ENCODE data around the gene DDX23.
A peak's percentile ranks its signal among the peaks of the same experiment; 100 is the strongest.

DDX23 gene

GRCh38 chr12:48822139-48822538, 29.8 kb downstream of the DDX23 start:
- no peak for DNase-seq

- DNase-seq: no peak
These were observed 31.8 kb downstream of the DDX23 start for GRCh38 chr12:48819986-48820725.

DNA sequence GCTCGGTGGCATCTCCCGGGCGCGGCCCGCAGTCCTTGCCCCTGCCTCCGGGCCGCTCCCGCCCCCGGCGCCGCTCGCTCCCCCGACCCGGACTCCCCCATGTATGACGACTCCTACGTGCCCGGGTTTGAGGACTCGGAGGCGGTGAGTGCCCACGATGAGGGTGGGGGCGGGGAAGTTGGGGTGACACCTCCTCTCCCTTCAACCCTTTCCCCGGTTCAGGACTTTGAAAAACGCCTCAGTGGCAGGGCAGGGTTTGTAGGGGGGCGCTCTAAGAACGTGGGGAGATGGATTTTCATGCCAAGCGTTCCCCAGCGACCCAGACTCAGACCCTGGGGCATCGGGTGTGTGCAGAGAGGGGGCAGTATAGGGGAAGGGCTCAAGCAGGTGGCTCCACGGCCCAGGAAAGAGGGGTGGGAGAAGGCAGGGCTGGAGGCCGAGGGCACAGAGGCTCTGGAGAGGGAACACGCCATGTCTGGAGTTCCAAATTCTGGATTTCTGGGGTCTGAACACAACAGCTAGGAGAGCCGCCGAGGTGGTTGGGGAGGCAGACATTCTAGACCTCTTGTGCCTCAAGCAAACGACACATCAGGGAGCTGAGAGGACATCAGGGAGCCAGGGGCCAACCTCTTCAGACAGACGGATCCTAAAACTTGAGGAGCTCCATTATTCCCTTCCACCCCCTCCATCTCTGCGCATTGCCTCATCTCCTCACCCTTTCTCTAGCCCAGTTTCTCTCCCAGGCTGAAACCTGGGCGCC, 33.0 kb downstream of the DDX23 start:
- DNase-seq: no peak

- peak; percentile 17 to 27 for DNase-seq
These were observed 33.8 kb downstream of the DDX23 start, which contains the start of gene CACNB3 for GRCh38 chr12:48817873-48818830. CACNB3 (plus strand) TSS chr12:48818496; CDS start chr12:48818930, 434 bp downstream.

- DNase-seq: no peak
These were observed 35.7 kb downstream of the DDX23 start for GRCh38 chr12:48816143-48816854.

DNA sequence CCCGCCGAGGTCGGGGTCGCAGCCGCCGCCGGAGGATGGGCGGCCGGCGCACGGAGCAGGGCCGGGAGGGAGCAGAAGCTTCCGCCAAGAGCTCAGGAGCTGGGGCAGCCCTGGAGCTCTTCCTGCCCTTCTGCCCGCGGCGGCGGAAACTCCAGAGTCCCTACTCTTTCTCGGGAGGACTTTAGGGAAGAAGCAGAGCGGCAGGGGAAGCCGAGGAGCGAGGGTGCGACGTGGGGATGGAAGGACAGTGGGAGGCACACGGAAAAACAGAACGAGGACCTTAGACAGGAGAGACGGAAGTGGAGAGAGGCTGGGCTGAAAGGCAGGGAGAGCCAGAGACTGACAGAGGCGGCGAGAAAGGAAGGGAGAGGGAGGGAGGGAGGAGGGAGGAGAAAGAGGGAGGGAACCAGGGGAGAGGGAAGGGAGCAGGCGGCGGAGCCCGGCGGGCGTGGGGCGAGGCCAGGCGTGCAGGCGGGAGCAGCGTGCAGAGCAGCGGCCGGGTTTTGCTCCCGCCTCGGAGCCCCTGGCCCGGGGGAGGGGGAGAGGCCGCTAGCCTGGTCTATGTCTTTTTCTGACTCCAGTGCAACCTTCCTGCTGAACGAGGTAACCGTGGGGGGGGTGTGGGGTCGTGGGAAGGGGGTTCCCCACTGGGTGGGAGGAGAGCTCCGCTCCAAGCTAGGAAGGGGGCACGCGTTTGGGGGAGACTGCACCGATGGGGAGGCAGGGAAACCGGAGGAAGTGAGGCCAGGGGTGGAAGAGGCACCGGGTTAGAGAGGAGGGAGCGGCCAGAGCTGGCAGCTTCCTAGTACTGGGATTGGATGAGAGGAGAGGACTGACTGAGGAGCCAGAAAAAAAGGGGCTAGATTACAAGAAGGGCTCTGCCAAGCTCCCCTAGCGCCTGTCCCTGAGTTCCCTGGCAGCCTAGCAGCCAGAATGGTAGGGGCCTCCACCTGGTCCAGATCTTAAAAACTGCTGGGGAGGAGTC, 36.5 kb downstream of the DDX23 start:
- peak; percentile 75 to 78 for DNase-seq

DNA sequence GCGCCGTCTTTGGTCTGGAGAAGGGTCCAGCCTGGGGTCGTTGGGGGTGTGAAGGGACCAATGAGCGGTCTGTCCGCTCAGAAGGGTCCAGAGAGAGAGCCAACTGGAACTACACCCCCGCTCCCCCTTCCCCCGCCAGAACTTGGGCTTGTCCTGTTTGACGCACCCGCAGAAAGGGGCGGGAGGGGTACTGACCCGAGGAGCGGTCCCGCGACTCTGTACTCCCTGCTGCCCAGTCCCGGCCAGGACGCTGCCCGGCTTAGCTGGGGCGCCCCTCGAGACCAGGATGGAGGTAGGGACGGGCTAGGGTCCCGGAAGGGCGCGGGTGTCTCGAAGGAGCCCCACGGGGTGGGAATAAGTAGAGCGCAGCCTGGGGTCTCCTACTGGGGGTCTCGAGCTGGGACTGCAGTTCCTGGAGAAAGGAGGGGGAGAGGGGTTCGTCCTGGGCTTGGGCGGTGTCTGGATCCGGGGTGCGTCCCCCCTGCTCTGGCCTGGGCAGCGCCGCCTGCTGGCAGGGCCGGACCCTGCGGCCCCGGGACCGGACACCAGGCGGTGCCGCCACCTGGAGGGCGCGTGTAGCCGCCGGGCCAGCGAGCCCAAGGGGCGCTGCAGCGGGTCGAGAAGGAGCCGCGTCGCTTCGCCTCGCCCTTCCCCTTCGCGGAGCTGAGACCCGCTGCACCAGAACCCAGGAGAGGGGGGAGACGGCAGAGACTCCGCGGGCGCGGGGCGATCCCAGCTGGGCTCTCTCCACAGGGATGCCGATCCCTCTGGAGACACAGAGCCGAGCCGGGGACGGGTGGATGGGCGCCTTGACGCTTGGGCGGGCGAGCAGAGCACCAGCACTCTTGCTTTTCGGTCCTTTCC, 37.5 kb downstream of the DDX23 start:
- DNase-seq: peak; percentile 53 to 67

- DNase-seq: peak in 1 of 2 experiments; percentile 15
These were observed 38.3 kb downstream of the DDX23 start for GRCh38 chr12:48813465-48814261.

DNA sequence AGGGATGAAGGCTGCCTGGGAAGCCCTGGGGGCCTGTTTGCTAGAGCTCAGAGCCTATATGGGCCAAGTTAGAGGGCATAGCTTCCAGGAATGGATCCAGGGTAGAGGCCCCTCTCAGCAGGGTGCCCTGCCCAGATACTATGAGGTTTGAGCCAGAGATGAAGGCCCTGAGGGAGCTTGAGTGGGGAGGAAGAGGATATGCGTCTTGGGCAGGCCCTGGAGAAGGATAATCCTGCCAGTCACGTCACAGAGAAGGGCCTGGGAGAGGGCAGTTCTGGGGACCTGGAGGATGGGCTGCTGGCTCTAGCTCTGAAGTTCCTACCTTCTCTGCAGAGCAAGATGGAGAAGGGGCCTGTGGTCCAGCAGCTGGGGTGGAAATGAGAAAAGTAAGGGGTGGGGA, 39.6 kb downstream of the DDX23 start:
- DNase-seq: no peak

GRCh38 chr12:48811437-48812090, 40.4 kb downstream of the DDX23 start:
- DNase-seq: no peak

GRCh38 chr12:48810903-48811431, 41.0 kb downstream of the DDX23 start:
- no peak for DNase-seq

DNA sequence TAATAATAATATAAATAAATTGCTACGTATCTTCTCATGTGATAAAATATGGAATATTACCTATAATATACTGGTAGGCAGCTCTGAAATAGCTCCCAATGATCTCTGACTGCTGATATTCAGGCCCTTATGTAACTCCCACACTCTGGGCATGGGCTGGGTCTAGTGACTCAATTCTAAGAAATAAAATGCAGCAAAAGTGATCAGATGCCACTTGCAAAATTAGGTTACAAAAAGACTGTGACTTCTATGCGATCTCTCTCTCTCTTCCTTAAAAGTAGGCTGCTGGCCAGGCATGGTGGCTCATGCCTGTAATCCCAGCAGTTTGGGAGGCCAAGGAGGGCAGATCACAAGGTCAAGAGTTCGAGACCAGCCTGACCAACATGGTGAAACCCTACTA, 44.0 kb downstream of the DDX23 start:
- DNase-seq: no peak

- DNase-seq: no peak
These were observed 48.3 kb downstream of the DDX23 start for GRCh38 chr12:48803675-48804074.

DNA sequence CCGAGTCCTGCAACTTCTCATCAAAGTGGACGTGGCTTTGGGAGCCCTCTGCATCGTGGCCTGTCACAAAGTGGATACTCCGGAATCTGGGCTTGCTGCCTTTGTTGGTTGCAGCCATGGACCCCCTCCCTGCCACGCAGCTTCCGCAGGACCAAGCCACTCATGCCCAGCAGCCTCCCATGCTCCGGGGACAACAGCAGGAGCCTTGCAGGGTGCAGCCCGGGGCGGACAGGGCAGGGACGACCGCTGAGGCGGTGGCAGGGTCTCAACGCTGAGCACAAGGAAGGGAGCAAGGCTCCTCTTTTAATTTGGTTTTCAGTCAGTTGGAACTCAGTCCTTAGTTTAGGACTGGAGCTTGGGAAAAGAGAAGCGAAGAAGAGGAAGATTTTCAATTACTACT, 51.0 kb downstream of the DDX23 start:
- no peak for DNase-seq

DNA sequence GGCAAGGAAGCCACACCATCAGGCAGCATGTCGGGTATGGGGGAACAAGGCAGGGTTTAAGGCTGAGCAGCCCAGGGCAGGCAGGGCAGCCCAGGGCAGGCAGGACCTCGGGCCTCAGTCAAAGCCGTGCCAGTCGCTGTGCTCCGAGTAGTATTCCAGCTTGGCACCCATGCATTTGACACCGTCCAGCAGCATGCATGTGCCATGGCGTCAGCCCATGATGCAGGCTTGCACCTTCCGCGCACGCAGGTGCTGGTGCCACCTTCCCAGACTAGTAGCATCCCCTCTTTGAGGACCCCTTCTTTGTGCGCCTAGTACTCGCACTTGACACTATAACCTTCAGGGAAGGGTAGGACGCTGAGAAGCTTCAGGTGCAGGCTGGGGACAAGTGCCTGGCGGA, 51.5 kb downstream of the DDX23 start:
- DNase-seq: no peak

DNA sequence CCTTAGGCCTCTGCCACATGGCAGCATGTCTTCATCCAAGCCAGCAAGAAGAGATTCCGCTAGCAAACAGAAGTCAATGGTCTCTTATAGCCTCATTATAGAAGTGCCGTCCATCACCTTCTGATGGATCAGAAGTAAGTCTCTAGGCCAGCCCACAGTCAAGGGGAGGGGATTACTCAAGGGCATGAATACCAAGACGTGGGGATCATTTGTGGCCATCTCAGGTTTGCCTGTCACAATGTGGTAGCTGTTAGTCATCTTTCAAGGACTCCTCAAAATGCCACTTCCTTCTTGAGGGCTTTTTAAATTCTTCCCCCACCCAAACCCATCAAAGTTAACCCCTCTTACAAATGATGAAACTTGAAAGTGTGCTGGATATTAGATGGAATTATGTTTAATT, 55.0 kb downstream of the DDX23 start:
- DNase-seq: peak in 1 of 2 experiments; percentile 29

GRCh38 chr12:48795550-48796455, 56.2 kb downstream of the DDX23 start:
- peak; percentile 28 to 50 for DNase-seq
